GM12864 (cell line): ENCODE results near the gene LBH.

ENCODE experiments used
- DNase-seq: peaks from one replicate; pipeline ENCODE4 v3.0.0-alpha.2; 2011; ENCODE audit warnings: low read depth
- H3K4me3 ChIP-seq: 2 replicates; pipeline ENCODE4 v1.5.1; 2011; ENCODE audit warnings: mild to moderate bottlenecking, low read depth, low read length, control low read depth
- CTCF ChIP-seq: IDR thresholded peaks from 2 replicates; pipeline ENCODE4 v1.5.1; 2011; ENCODE audit warnings: low read depth, mild to moderate bottlenecking, moderate library complexity, low read length, control low read depth, inconsistent platforms; ENCODE audit errors: missing control alignments

The LBH gene

GRCh38 chr2:30216157-30216556 lies 15.2 kb upstream of the LBH start:
- no peak for TF ChIP-seq CTCF
- DNase-seq, result no peak
- H3K4me3 ChIP-seq, result no peak overlapping the region

- TF ChIP-seq CTCF, result no peak
- no peak for DNase-seq
- no peak overlapping the region for H3K4me3 ChIP-seq
These were observed 13.5 kb upstream of the LBH start for GRCh38 chr2:30217644-30218337.

- no peak overlapping the region for H3K4me3 ChIP-seq
- no peak for DNase-seq
- TF ChIP-seq CTCF, result no peak
These were observed 13.0 kb upstream of the LBH start for GRCh38 chr2:30218338-30218713.

- no peak overlapping the region for H3K4me3 ChIP-seq
- DNase-seq, result no peak
- no peak for TF ChIP-seq CTCF
These were observed 12.5 kb upstream of the LBH start for GRCh38 chr2:30218814-30219213.

- no peak for TF ChIP-seq CTCF
- H3K4me3 ChIP-seq, result no peak overlapping the region
- no peak for DNase-seq
These were observed 11.2 kb upstream of the LBH start for GRCh38 chr2:30219886-30220875.

GRCh38 chr2:30221531-30221930 lies 9.8 kb upstream of the LBH start:
- TF ChIP-seq CTCF, result no peak
- H3K4me3 ChIP-seq, result no peak overlapping the region
- no peak for DNase-seq

- no peak for TF ChIP-seq CTCF
- no peak overlapping the region for H3K4me3 ChIP-seq
- no peak for DNase-seq
These were observed 9.3 kb upstream of the LBH start for GRCh38 chr2:30222031-30222430.
